Mucosa of descending colon (tissue), 3 donors: ENCODE results near the gene PPIB. TPM values are rescaled to one million over a fixed set of nuclear protein-coding genes. Genes with fewer than 3 reads are reported as not detected.
A peak's percentile ranks its signal among the peaks of the same experiment; 100 is the strongest.
"Not testable (repeated sequence)": the region's sequence is repeated elsewhere in the genome, so short reads cannot be mapped to it uniquely, and the experiment has no call there.

Source experiments
- ATAC-seq: fragments of 200-7000 bp; cut with Tn5 transposase; one replicate; pipeline ENCODE4 v1.9.1; 2020; ENCODE audit warnings: mild to moderate bottlenecking, moderate library complexity
- DNase-seq, 3 donors: peaks; one replicate each; pipeline ENCODE4 v3.0.0-alpha.2; 2020
- H3K36me3 ChIP-seq: fragments of 200-600 bp; one replicate; pipeline ENCODE4 v1.8.0; 2021; ENCODE audit warnings: low read depth, mild to moderate bottlenecking
- H3K4me1 ChIP-seq: fragments of 200-600 bp; one replicate; pipeline ENCODE4 v1.8.0; 2021; ENCODE audit warnings: low read depth, mild to moderate bottlenecking
- H3K4me3 ChIP-seq: fragments of 200-600 bp; one replicate; pipeline ENCODE4 v1.8.0; 2021; ENCODE audit warnings: mild to moderate bottlenecking
- H3K9me3 ChIP-seq: fragments of 200-600 bp; one replicate; pipeline ENCODE4 v1.8.0; 2021; ENCODE audit warnings: mild to moderate bottlenecking
- CTCF ChIP-seq: fragments of 200-600 bp; IDR thresholded peaks from one replicate; pipeline ENCODE4 v1.8.0; 2022; ENCODE audit warnings: antibody characterized with exemption, mild to moderate bottlenecking
- intact Hi-C, 2 donors: fragments of 100-400 bp; cut with DNase I in 1 of 2; cut with micrococcal nuclease in 1 of 2; formaldehyde crosslinking; loops; one replicate each; pipeline versions ENCODE4 v1.11.0 to v1.11.1; 2022; cut with DNase I, micrococcal nuclease
- total RNA-seq, 3 donors: library from RNA; stranded (reverse); fragmentation: NEBNext Ultra II Directional in 2 of 3; extraction: Animal tissue kit (Norgen Biotek cat#: 25700) in 2 of 3; gene quantifications; one replicate each; pipeline versions ENCODE4 v1.2.1 to v1.2.4, GENCODE V29; 2021 to 2023
- donor health status: DM: no; HTN: no; CAD: no; lungs with moderate emphysema.
- donor health status: DM: no; HTN: no; CAD: no.
- donor health status: DM: no; HTN: yes; CAD: no.

PPIB gene
- total RNA-seq, 3 donors from 2014 or later: 207 to 396 (median 239) TPM

GRCh38 chr15:64112904-64113303, 49.9 kb downstream of the PPIB start:
- intact Hi-C loops: no loop called here
- no peaks in the 10 kb centered on the region for H3K9me3 ChIP-seq
- ATAC-seq (no peak), DNase-seq (no peak)
- H3K4me1 ChIP-seq: no peaks in the 10 kb centered on the region
- TF ChIP-seq CTCF: no peak
- H3K4me3 ChIP-seq: no peak overlapping the region
- H3K36me3 ChIP-seq: peaks cover 10% of the 10 kb centered on the region

- ATAC-seq: no peak
Measured at GRCh38 chr15:64112073-64112772, 50.6 kb downstream of the PPIB start.

GRCh38 chr15:64111679-64112050, 51.2 kb downstream of the PPIB start:
- ATAC-seq (no peak), DNase-seq (no peak)
- H3K9me3 ChIP-seq: no peaks in the 10 kb centered on the region
- H3K36me3 ChIP-seq: peaks cover 10% of the 10 kb centered on the region
- no peak overlapping the region for H3K4me3 ChIP-seq
- H3K4me1 ChIP-seq: no peaks in the 10 kb centered on the region
- TF ChIP-seq CTCF: no peak
- intact Hi-C loops: no loop called here

More at GRCh38 chr15:64112073-64112772, 50.6 kb downstream of the PPIB start:
- intact Hi-C loops: no loop called here
- no peak overlapping the region for H3K4me3 ChIP-seq
- H3K36me3 ChIP-seq: peaks cover 10% of the 10 kb centered on the region
- TF ChIP-seq CTCF: no peak
- H3K4me1 ChIP-seq: no peaks in the 10 kb centered on the region
- no peak for DNase-seq
- H3K9me3 ChIP-seq: no peaks in the 10 kb centered on the region

- ATAC-seq (peak; percentile 40), DNase-seq (no peak)
- intact Hi-C loops: no loop called here
- Histone ChIP-seq H3K36me3 (peaks cover 10% of the 10 kb centered on the region), H3K4me1 (no peaks in the 10 kb centered on the region), H3K4me3 (no peak overlapping the region), H3K9me3 (no peaks in the 10 kb centered on the region)
- no peak for TF ChIP-seq CTCF
Measured at GRCh38 chr15:64110950-64111678, 51.7 kb downstream of the PPIB start.

- ATAC-seq: not testable (repeated sequence)
Measured at GRCh38 chr15:64110108-64110701, 52.6 kb downstream of the PPIB start.

GRCh38 chr15:64107337-64107736, 55.5 kb downstream of the PPIB start:
- H3K4me1 ChIP-seq: no peaks in the 10 kb centered on the region

More at GRCh38 chr15:64110108-64110701, 52.6 kb downstream of the PPIB start:
- H3K4me3 ChIP-seq, H3K36me3 ChIP-seq, DNase-seq, H3K9me3 ChIP-seq, H3K4me1 ChIP-seq, intact Hi-C loops: not testable (repeated sequence)

More at GRCh38 chr15:64107337-64107736, 55.5 kb downstream of the PPIB start:
- intact Hi-C loops: no loop called here
- Histone ChIP-seq H3K36me3 (no peaks in the 10 kb centered on the region), H3K9me3 (no peaks in the 10 kb centered on the region), H3K4me3 (no peak overlapping the region)
- no peak for TF ChIP-seq CTCF
- ATAC-seq (no peak), DNase-seq (no peak)
